Activated T-cell treated with anti-CD3 and anti-CD28 coated beads, Interleukin-2, amount 50 U/mL, for 72 hours (primary cell): ENCODE data around the gene RERE. TPM values are rescaled to one million over a fixed set of nuclear protein-coding genes. Genes with fewer than 3 reads are reported as not detected.

Experiments used
- ATAC-seq, 2 donors: fragments of 150-1000 bp; cut with Tn5 transposase; replicated peaks in 1 of 2; 2 replicates each; pipeline ENCODE4 v1.10.0; 2021; ENCODE audit warnings: moderate library complexity in 2 of 2, mild to moderate bottlenecking in 1 of 2
- DNase-seq, 2 donors: peaks; one replicate each; pipeline ENCODE4 v3.0.0; 2021 to 2022; ENCODE audit warnings: mixed read lengths in 1 of 2
- H3K27ac Mint-ChIP-seq: one replicate; pipeline ENCODE4 v1.8.0; 2022; ENCODE audit warnings: mild to moderate bottlenecking, moderate library complexity, mixed read lengths
- H3K27me3 Mint-ChIP-seq: one replicate; pipeline ENCODE4 v1.8.0; 2022; ENCODE audit warnings: low read depth, mixed read lengths
- H3K36me3 Mint-ChIP-seq, 2 donors: one replicate each; pipeline ENCODE4 v1.8.0; 2022; ENCODE audit warnings: mixed read lengths in 2 of 2, mild to moderate bottlenecking in 1 of 2; ENCODE audit not compliant: insufficient read depth in 2 of 2
- H3K4me1 Mint-ChIP-seq: one replicate; pipeline ENCODE4 v1.8.0; 2022; ENCODE audit warnings: low read depth, mixed read lengths
- H3K4me3 Mint-ChIP-seq, 2 donors: one replicate each; pipeline ENCODE4 v1.8.0; 2022; ENCODE audit warnings: mild to moderate bottlenecking in 2 of 2, mixed read lengths in 2 of 2, moderate library complexity in 2 of 2
- H3K9me3 Mint-ChIP-seq, 2 donors: one replicate each; pipeline ENCODE4 v1.8.0; 2022; ENCODE audit warnings: mixed read lengths in 2 of 2
- total RNA-seq, 2 donors: library from RNA; stranded (reverse); gene quantifications; one replicate each; pipeline ENCODE4 v1.2.3, GENCODE V29; 2022

Gene RERE
- total RNA-seq, 2 donors from 2014 or later = 98.7 to 105 TPM

GRCh38 chr1:8418301-8418700 lies 399.1 kb downstream of the RERE start:
- Mint-ChIP-seq H3K36me3 (peaks cover 6 to 23% of the 10 kb centered on the region in 2 donors), H3K27ac (no peak overlapping the region), H3K4me3 (peak overlapping the region in 1 of 2 donors; percentile 7), H3K27me3 (no peaks in the 10 kb centered on the region), H3K9me3 (no peaks in the 10 kb centered on the region), H3K4me1 (peaks cover 9% of the 10 kb centered on the region)
- ATAC-seq (no peak), DNase-seq (no peak)

DNA sequence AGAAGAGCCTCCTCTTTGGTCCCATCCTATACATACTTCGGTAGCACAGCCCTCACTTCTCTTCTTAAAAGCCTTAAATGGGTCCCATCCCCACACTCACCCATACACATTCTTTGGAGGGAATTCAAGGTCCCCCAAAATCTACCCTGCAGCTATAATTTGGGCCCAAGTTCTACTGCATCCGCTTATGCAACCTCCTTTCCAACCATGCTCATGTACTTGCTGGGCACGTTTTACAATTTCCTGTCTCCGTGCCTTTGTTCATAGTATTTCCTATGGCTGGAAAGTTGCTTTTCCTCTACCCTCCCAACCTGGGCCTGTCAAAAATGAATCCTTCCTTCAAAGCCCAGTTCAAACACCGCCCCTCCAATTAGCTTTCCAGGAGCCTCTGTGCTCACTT lies 399.8 kb downstream of the RERE start:
- Mint-ChIP-seq H3K27me3 (no peaks in the 10 kb centered on the region), H3K27ac (no peak overlapping the region), H3K4me1 (peaks cover 9% of the 10 kb centered on the region), H3K36me3 (peaks cover 6 to 23% of the 10 kb centered on the region in 2 donors), H3K4me3 (no peak overlapping the region), H3K9me3 (no peaks in the 10 kb centered on the region)
- no peak for DNase-seq
- ATAC-seq = no peak

GRCh38 chr1:8416881-8417280 lies 400.6 kb downstream of the RERE start:
- DNase-seq = no peak
- no peak overlapping the region for H3K4me3 Mint-ChIP-seq
- H3K27me3 Mint-ChIP-seq = no peaks in the 10 kb centered on the region
- peaks cover 17% of the 10 kb centered on the region for H3K4me1 Mint-ChIP-seq
- ATAC-seq = no peak
- H3K27ac Mint-ChIP-seq = no peak overlapping the region
- peaks cover 6 to 26% of the 10 kb centered on the region in 2 donors for H3K36me3 Mint-ChIP-seq
- no peaks in the 10 kb centered on the region for H3K9me3 Mint-ChIP-seq

DNA sequence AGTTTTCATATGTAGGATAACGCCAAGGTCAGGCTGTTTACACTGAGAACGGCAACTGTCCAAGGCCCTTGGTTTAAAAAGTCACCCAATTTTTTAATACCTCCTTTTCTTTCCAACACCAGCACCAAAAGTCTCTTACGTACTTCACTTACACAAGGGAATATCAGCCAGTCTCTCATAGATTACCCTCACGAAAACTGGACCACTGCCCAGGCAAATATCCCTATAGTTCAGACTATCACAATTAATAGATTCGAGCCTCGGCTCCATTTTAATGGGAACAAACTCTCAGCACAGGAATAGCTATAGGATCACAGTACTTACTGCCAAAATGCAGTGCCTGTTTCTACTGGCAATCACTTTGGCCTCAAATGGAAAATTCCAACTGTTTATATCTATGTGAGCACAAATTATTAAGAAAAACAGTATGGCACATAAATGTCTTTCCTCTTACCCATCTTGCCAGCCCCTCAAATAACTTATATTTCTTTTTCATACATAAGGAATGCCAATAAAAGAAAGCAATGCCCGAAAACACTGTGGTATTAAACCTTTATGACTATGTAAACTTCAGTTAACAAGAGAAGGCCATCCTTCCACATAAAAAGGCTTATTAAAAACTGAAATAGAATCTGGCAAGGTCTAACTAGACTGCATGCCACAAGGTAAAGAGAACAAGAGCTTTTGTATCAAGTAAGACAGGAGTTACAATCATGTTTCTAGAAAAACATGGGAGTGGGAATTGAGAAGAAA lies 401.7 kb downstream of the RERE start:
- Mint-ChIP-seq H3K27ac (peak overlapping the region; percentile 26), H3K4me3 (no peak overlapping the region), H3K36me3 (peaks cover 6 to 29% of the 10 kb centered on the region in 2 donors), H3K9me3 (no peaks in the 10 kb centered on the region), H3K4me1 (peaks cover 21% of the 10 kb centered on the region), H3K27me3 (no peaks in the 10 kb centered on the region)
- no peak for ATAC-seq
- no peak for DNase-seq

DNA sequence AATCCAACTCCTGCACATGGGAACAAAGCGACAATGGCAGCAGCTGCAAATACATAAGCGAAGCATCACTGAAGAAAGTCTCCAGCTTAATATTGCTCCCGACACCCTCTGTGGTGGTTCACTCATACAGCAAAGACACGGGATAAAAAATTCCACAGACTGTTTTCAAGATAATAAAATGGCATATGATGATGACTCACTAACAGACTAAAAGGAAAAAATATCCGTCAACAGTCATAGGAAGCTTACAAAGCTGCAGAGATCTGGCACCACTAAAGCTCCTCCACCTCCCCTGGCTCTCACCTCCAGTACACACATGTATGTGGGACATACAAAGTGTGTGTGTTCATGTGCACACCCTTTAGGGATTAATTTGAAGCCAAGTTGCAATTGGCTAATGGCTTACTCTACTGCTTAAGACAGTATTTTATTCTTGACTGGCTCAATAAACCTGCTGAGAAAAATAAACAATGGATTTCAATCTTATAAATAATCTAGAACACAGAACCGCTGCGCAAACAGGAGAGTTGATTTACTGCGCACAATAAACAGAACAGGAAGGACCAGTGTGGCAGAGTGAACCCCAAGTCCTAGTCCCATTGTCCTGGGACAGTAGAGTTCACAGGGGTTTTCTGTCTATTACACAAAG lies 405.1 kb downstream of the RERE start:
- no peak overlapping the region for H3K4me3 Mint-ChIP-seq
- H3K4me1 Mint-ChIP-seq = peaks cover 55% of the 10 kb centered on the region
- no peaks in the 10 kb centered on the region for H3K27me3 Mint-ChIP-seq
- H3K27ac Mint-ChIP-seq = peak overlapping the region; percentile 17
- H3K36me3 Mint-ChIP-seq = peaks cover 6 to 22% of the 10 kb centered on the region in 2 donors
- H3K9me3 Mint-ChIP-seq = no peaks in the 10 kb centered on the region
- ATAC-seq (no peak), DNase-seq (no peak)

DNA sequence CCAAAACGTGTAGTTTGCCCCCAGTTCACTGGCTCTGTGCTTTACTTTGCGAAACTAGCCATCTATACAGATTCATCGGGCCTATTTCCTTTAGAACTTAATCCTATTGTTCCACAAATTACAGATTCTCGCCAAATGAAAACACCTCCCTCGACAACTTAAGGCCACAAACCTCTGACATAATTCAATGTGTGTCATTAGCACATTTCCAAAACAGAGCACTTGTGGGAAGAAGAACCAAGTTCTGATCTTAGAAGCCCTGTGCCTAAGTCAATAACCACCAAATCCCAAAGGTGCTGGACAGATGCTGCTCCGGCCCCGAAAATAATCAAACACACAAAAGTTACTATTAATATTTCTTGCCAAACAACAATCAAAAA lies 405.6 kb downstream of the RERE start:
- peaks cover 6 to 22% of the 10 kb centered on the region in 2 donors for H3K36me3 Mint-ChIP-seq
- no peaks in the 10 kb centered on the region for H3K9me3 Mint-ChIP-seq
- DNase-seq (no peak), ATAC-seq (no peak)
- H3K27me3 Mint-ChIP-seq = no peaks in the 10 kb centered on the region
- H3K27ac Mint-ChIP-seq = no peak overlapping the region
- H3K4me3 Mint-ChIP-seq = no peak overlapping the region
- H3K4me1 Mint-ChIP-seq = peaks cover 56% of the 10 kb centered on the region

DNA sequence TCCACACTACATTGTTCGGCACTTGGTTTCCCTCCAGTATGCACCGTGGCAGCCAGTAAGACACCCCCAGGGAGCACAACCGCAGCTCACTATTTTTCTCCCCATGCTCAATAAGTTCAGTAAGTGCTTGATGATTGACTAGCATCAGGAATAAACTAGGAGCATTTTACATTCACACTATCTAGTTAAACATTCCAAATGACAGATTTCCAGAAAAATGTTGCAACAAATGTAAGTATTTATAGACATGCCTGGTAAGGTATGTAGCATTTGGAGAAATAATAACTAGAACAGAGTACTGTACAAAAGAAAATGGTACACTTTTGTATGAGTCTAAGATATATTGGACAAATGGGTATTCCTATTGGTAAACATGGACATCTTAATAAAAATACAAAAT lies 406.6 kb downstream of the RERE start:
- peaks cover 53% of the 10 kb centered on the region for H3K4me1 Mint-ChIP-seq
- H3K4me3 Mint-ChIP-seq = no peak overlapping the region
- no peak for DNase-seq
- no peak overlapping the region for H3K27ac Mint-ChIP-seq
- no peaks in the 10 kb centered on the region for H3K27me3 Mint-ChIP-seq
- peaks cover 3 to 16% of the 10 kb centered on the region in 2 donors for H3K36me3 Mint-ChIP-seq
- no peak for ATAC-seq
- no peaks in the 10 kb centered on the region for H3K9me3 Mint-ChIP-seq

DNA sequence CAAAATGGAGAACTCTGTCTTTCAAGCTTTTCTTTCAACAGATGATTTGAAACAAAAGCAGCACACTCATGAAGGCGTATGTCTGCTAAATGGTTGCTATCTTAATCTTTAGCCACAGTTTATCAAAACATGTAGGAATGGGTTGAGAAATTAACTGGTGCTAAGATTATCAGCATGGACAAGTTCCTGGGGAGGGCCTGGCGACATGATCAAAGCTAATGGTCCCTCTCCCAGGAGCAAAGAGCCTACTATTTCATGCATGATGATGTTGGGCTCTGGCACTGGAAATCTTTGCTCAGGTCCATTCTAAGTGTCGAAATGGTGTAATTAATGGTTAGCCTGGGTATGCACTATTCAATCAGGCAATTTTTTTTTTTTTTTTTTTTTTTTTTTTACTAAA lies 407.8 kb downstream of the RERE start:
- Mint-ChIP-seq H3K27me3 (no peaks in the 10 kb centered on the region), H3K27ac (no peak overlapping the region), H3K36me3 (peaks cover 1 to 12% of the 10 kb centered on the region in 2 donors), H3K4me3 (peak overlapping the region; percentile 50 to 53), H3K4me1 (peaks cover 61% of the 10 kb centered on the region), H3K9me3 (no peaks in the 10 kb centered on the region)
- no peak for DNase-seq
- peak in 1 of 2 donors; percentile 11 for ATAC-seq

- DNase-seq (no peak), ATAC-seq (peak; percentile 56 to 66)
- Mint-ChIP-seq H3K4me1 (peaks cover 64% of the 10 kb centered on the region), H3K9me3 (no peaks in the 10 kb centered on the region), H3K4me3 (peak overlapping the region; percentile 31 to 61), H3K36me3 (peaks cover 1 to 11% of the 10 kb centered on the region in 2 donors), H3K27me3 (no peaks in the 10 kb centered on the region), H3K27ac (peak overlapping the region; percentile 11)
Measured at GRCh38 chr1:8409106-8409505, 408.3 kb downstream of the RERE start.

GRCh38 chr1:8408151-8408839 lies 409.1 kb downstream of the RERE start:
- Mint-ChIP-seq H3K27me3 (no peaks in the 10 kb centered on the region), H3K36me3 (peaks cover 1 to 11% of the 10 kb centered on the region in 2 donors), H3K9me3 (no peaks in the 10 kb centered on the region), H3K27ac (peak overlapping the region; percentile 11), H3K4me3 (peak overlapping the region; percentile 31 to 61), H3K4me1 (peaks cover 64% of the 10 kb centered on the region)
- ATAC-seq (no peak), DNase-seq (no peak)

GRCh38 chr1:8407652-8408051 lies 409.8 kb downstream of the RERE start:
- Mint-ChIP-seq H3K27ac (no peak overlapping the region), H3K36me3 (peaks cover 1 to 14% of the 10 kb centered on the region in 2 donors), H3K4me3 (peak overlapping the region in 1 of 2 donors; percentile 19), H3K27me3 (no peaks in the 10 kb centered on the region), H3K4me1 (peaks cover 64% of the 10 kb centered on the region), H3K9me3 (no peaks in the 10 kb centered on the region)
- ATAC-seq (no peak), DNase-seq (no peak)

DNA sequence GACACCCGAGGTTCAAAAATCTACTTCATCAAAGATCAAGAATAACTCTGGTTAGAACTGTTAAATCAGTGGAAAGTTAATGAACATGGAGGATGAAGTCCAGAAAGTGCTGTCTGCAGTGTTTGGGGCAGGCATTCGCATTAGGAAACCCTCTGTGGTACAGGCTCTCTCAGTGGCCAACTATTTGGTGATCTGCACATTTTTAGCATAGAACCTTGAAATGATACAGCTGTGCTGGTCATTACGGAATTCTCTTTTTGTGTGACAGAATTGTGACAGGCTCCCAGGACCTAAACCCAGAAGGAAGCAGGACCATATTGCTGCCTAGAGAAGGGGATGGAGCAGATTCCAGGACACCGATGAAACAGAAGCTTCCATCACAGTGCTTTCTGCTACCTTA lies 410.5 kb downstream of the RERE start:
- Mint-ChIP-seq H3K27me3 (no peaks in the 10 kb centered on the region), H3K36me3 (peaks cover 3 to 14% of the 10 kb centered on the region in 2 donors), H3K4me1 (peaks cover 57% of the 10 kb centered on the region), H3K9me3 (no peaks in the 10 kb centered on the region), H3K27ac (no peak overlapping the region), H3K4me3 (no peak overlapping the region)
- no peak for DNase-seq
- ATAC-seq = no peak

- Mint-ChIP-seq H3K4me3 (no peak overlapping the region), H3K27me3 (no peaks in the 10 kb centered on the region), H3K27ac (no peak overlapping the region), H3K9me3 (no peaks in the 10 kb centered on the region), H3K4me1 (peaks cover 55% of the 10 kb centered on the region), H3K36me3 (peaks cover 5 to 14% of the 10 kb centered on the region in 2 donors)
- DNase-seq (no peak), ATAC-seq (no peak)
Measured at GRCh38 chr1:8406011-8406410, 411.4 kb downstream of the RERE start.
